GM19372 (cell line): Measurements from ENCODE around the gene EREG.

ENCODE experiments used
- ATAC-seq: cut with Tn5 transposase; IDR thresholded peaks from one replicate; pipeline ENCODE4 v1.9.1; 2021; ENCODE audit warnings: mild to moderate bottlenecking, low read depth, moderate library complexity; ENCODE audit not compliant: unreplicated experiment

EREG gene

GRCh38 chr4:74364652-74365491 lies at the start of gene EREG:
EREG (plus strand) TSS chr4:74365145; CDS start chr4:74365309, 164 bp downstream.
- ATAC-seq, result peak; percentile 50

GRCh38 chr4:74315376-74315775 lies 49.6 kb upstream of the EREG start:
- ATAC-seq, result no peak

GRCh38 chr4:74316397-74316796 lies 48.5 kb upstream of the EREG start:
- no peak for ATAC-seq

GRCh38 chr4:74317616-74318246 lies 47.2 kb upstream of the EREG start:
- no peak for ATAC-seq

GRCh38 chr4:74318276-74318675 lies 46.7 kb upstream of the EREG start:
- ATAC-seq, result no peak

- ATAC-seq, result no peak
Observed at GRCh38 chr4:74319470-74319869, 45.5 kb upstream of the EREG start.

GRCh38 chr4:74320559-74321118 lies 44.3 kb upstream of the EREG start:
- ATAC-seq, result peak; percentile 74

GRCh38 chr4:74322301-74322700 lies 42.6 kb upstream of the EREG start:
- ATAC-seq, result no peak

- no peak for ATAC-seq
Observed at GRCh38 chr4:74323663-74324062, 41.3 kb upstream of the EREG start.

GRCh38 chr4:74324262-74324661 lies 40.7 kb upstream of the EREG start:
- ATAC-seq, result no peak

- ATAC-seq, result no peak
Observed at GRCh38 chr4:74325886-74326285, 39.1 kb upstream of the EREG start.

- ATAC-seq, result no peak
Observed at GRCh38 chr4:74327762-74328161, 37.2 kb upstream of the EREG start.

GRCh38 chr4:74328501-74328900 lies 36.4 kb upstream of the EREG start:
- ATAC-seq, result no peak

- no peak for ATAC-seq
Observed at GRCh38 chr4:74329307-74329706, 35.6 kb upstream of the EREG start.

GRCh38 chr4:74330295-74330750 lies 34.6 kb upstream of the EREG start:
- no peak for ATAC-seq

GRCh38 chr4:74331252-74331651 lies 33.7 kb upstream of the EREG start:
- no peak for ATAC-seq

- ATAC-seq, result no peak
Observed at GRCh38 chr4:74331944-74332343, 33.0 kb upstream of the EREG start.

GRCh38 chr4:74334636-74335035 lies 30.3 kb upstream of the EREG start:
- no peak for ATAC-seq

GRCh38 chr4:74335341-74336021 lies 29.5 kb upstream of the EREG start:
- ATAC-seq, result peak; percentile 81

GRCh38 chr4:74338792-74339333 lies 26.1 kb upstream of the EREG start:
- ATAC-seq, result no peak

GRCh38 chr4:74339501-74339900 lies 25.4 kb upstream of the EREG start:
- no peak for ATAC-seq
